ENCODE measurements around the gene RUSF1. TPM values are rescaled to one million over a fixed set of nuclear protein-coding genes. Genes with fewer than 3 reads are reported as not detected.

Gene RUSF1
- total and polyA plus RNA-seq, 7 donors: 6.9 to 16.2 (median 10.8) TPM

- peak in 1 of 2 donors; percentile 48 for DNase-seq
Measured at GRCh38 chr16:31455601-31456314, 52.4 kb downstream of the RUSF1 start.

GRCh38 chr16:31453255-31454204 lies 54.7 kb downstream of the RUSF1 start:
- peak; percentile 77 to 87 for DNase-seq
- Histone ChIP-seq H3K27me3 (ENCODE audit: insufficient read depth in 3 of 3, low read length in 2 of 3) (no peaks in the 10 kb centered on the region), H3K36me3 (ENCODE audit: insufficient read depth in 1 of 2, low read depth in 1 of 2) (peaks cover 0 to 3% of the 10 kb centered on the region in 2 donors), H3K27ac (peak overlapping the region; percentile 100), H3K4me1 (peaks cover 67% of the 10 kb centered on the region), H3K4me3 (peak overlapping the region; percentile 49), H3K9me3 (no peaks in the 10 kb centered on the region)
- no peak for TF ChIP-seq CTCF (IDR thresholded peaks at IDR 0.05)
- 29 to 46% (median 30%) methylated on average over 20 of the region's 20 CpGs for WGBS, 3 donors
- peak; percentile 58 to 77 (median 74) for ATAC-seq
- intact Hi-C loops (cut with DNase I): loop anchor here (5.0 to 10.0 kb wide), 2 partner anchors 239 to 346 kb away; partner anchors contain the start of genes BCKDK (in 1 of the 2), PYDC1 (in 1 of the 2) and TRIM72 (in 1 of the 2)

More at GRCh38 chr16:31455601-31456314, 52.4 kb downstream of the RUSF1 start:
- no peaks in the 10 kb centered on the region for H3K27me3 ChIP-seq (ENCODE audit: insufficient read depth in 3 of 3, low read length in 2 of 3)
- TF ChIP-seq CTCF (IDR thresholded peaks at IDR 0.05): peak; percentile 9
- peak overlapping the region; percentile 98 for H3K4me3 ChIP-seq
- peaks cover under 1 to 3% of the 10 kb centered on the region in 2 donors for H3K36me3 ChIP-seq (ENCODE audit: insufficient read depth in 1 of 2, low read depth in 1 of 2)
- H3K4me1 ChIP-seq: peaks cover 75% of the 10 kb centered on the region
- H3K9me3 ChIP-seq: no peaks in the 10 kb centered on the region
- no peak for ATAC-seq
- WGBS, 3 donors: 67 to 76% (median 69%) methylated on average over 17 of the region's 17 CpGs
- H3K27ac ChIP-seq: peak overlapping the region; percentile 100
- intact Hi-C loops (cut with DNase I): loop anchor here in 1 of 2 donors (10.0 kb wide), 1 partner anchor 241 kb away; the partner anchor contains the start of genes PYDC1 and TRIM72

GRCh38 chr16:31452631-31453106 lies 55.5 kb downstream of the RUSF1 start:
- TF ChIP-seq CTCF (IDR thresholded peaks at IDR 0.05): no peak
- WGBS, 3 donors: 53 to 70% (median 61%) methylated on average over 3 of the region's 3 CpGs
- Histone ChIP-seq H3K9me3 (no peaks in the 10 kb centered on the region), H3K27ac (peak overlapping the region; percentile 100), H3K4me1 (peaks cover 62% of the 10 kb centered on the region), H3K36me3 (ENCODE audit: insufficient read depth in 1 of 2, low read depth in 1 of 2) (peaks cover 0 to 3% of the 10 kb centered on the region in 2 donors), H3K27me3 (ENCODE audit: insufficient read depth in 3 of 3, low read length in 2 of 3) (no peaks in the 10 kb centered on the region), H3K4me3 (peak overlapping the region; percentile 49)
- intact Hi-C loops (cut with DNase I): loop anchor here (5.0 to 10.0 kb wide), 2 partner anchors 238 to 345 kb away; partner anchors contain the start of genes BCKDK (in 1 of the 2), PYDC1 (in 1 of the 2) and TRIM72 (in 1 of the 2)
- DNase-seq (peak in 1 of 2 donors; percentile 41), ATAC-seq (peak in 3 of 4 donors; percentile 27 to 48 (median 29))

- H3K4me1 ChIP-seq: peaks cover 53% of the 10 kb centered on the region
- intact Hi-C loops (cut with DNase I): loop anchor here (5.0 to 10.0 kb wide), 2 partner anchors 237 to 345 kb away; partner anchors contain the start of genes BCKDK (in 1 of the 2), PYDC1 (in 1 of the 2) and TRIM72 (in 1 of the 2)
- DNase-seq: peak; percentile 61 to 80
- 49 to 58% (median 53%) methylated on average over 11 of the region's 11 CpGs for WGBS, 3 donors
- peak; percentile 61 to 69 (median 64) for ATAC-seq
- peak overlapping the region; percentile 100 for H3K27ac ChIP-seq
- TF ChIP-seq CTCF (IDR thresholded peaks at IDR 0.05): peak; percentile 49
- H3K36me3 ChIP-seq (ENCODE audit: insufficient read depth in 1 of 2, low read depth in 1 of 2): no peaks in the 10 kb centered on the region
- H3K27me3 ChIP-seq (ENCODE audit: insufficient read depth in 3 of 3, low read length in 2 of 3): no peaks in the 10 kb centered on the region
- no peak overlapping the region for H3K4me3 ChIP-seq
- no peaks in the 10 kb centered on the region for H3K9me3 ChIP-seq
Measured at GRCh38 chr16:31451681-31452351, 56.4 kb downstream of the RUSF1 start.

Data from psoas muscle (tissue), 8 donors.